K562 (cell line): ENCODE measurements around the gene HSPA4. TPM values are rescaled to one million over a fixed set of nuclear protein-coding genes. Genes with fewer than 3 reads are reported as not detected.

Experiments
- ATAC-seq: fragments of 200-7000 bp; cut with Tn5 transposase; 3 replicates; pipeline ENCODE4 v1.9.1; 2020; ENCODE audit warnings: moderate library complexity
- BruUV-seq: library from RNA; stranded (reverse); fragments of 400-500 nt; replicated peaks from 2 replicates; lab custom pipeline; 2021; lab: Mats Ljungman, UMichigan
- CTCF ChIA-PET: fragments of 300-600 bp; formaldehyde crosslinking; extraction: SDS; loops from one replicate; lab custom pipeline; 2021; ENCODE audit warnings: low intra/inter-chr PET ratio; lab: Yijun Ruan, JAX
- POLR2A ChIA-PET: fragments of 300-600, 350-650 bp; sonication (Branson Sonifier 250); formaldehyde crosslinking; extraction: SDS; loops from one replicate; lab custom pipeline; 2021; ENCODE audit warnings: antibody characterized with exemption, inconsistent platforms; lab: Yijun Ruan, JAX
- DNase-seq, 4 experiments: peaks; one replicate each; pipeline versions ENCODE4 v3.0.0 to v3.0.0-alpha.2; 2011 to 2018; ENCODE audit warnings: low spot score in 3 of 4, mixed read lengths in 3 of 4; ENCODE audit errors: extremely low read depth in 1 of 4
- FAIRE-seq: peaks from 2 replicates; lab custom pipeline; 2011; peaks lifted over from hg19 to GRCh38; lab: Jason Lieb, UNC
- H2AFZ ChIP-seq: 2 replicates; pipeline ENCODE4 v1.6.0; 2011; ENCODE audit warnings: low read depth, low read length, control low read depth, inconsistent platforms
- H3K27ac ChIP-seq: fragments of 200-600 bp; 3 replicates; pipeline ENCODE4 v1.8.0; 2011; ENCODE audit warnings: low read depth, mild to moderate bottlenecking, control low read depth, inconsistent platforms, low read length, moderate library complexity, mixed read lengths; ENCODE audit errors: extremely low read depth
- H3K27me3 ChIP-seq, 2 experiments: fragments of 300-600 bp in 1 of 2; 2 replicates in 1 of 2; 3 replicates in 1 of 2; pipeline versions ENCODE4 v1.6.0 to v1.8.0; 2011; ENCODE audit warnings: inconsistent platforms in 2 of 2, low read length in 2 of 2, mild to moderate bottlenecking in 1 of 2, mixed read lengths in 1 of 2, moderate library complexity in 1 of 2; ENCODE audit not compliant: control insufficient read depth in 2 of 2, insufficient read depth in 2 of 2
- H3K36me3 ChIP-seq: fragments of 300-600 bp; 3 replicates; pipeline ENCODE4 v1.8.0; 2011; ENCODE audit warnings: mild to moderate bottlenecking, low read length, inconsistent platforms; ENCODE audit not compliant: control insufficient read depth, insufficient read depth
- H3K4me1 ChIP-seq, 2 experiments: fragments of 200-600 bp in 1 of 2; replicated peaks in 1 of 2; 2 replicates in 1 of 2; 3 replicates in 1 of 2; pipeline versions ENCODE4 v1.5.1 to v1.8.0; 2011; ENCODE audit warnings: inconsistent platforms in 2 of 2, low read length in 2 of 2, mild to moderate bottlenecking in 1 of 2, mixed read lengths in 1 of 2, moderate library complexity in 1 of 2; ENCODE audit not compliant: control insufficient read depth in 2 of 2, insufficient read depth in 2 of 2
- H3K4me2 ChIP-seq: 2 replicates; pipeline ENCODE4 v1.6.1; 2011; ENCODE audit warnings: low read length, control low read depth, inconsistent platforms, mixed read lengths; ENCODE audit not compliant: insufficient read depth
- H3K4me3 ChIP-seq: fragments of 200-600 bp; sonication (generic), shearing (Covaris generic); 2 replicates; pipeline ENCODE4 v1.5.1; 2016; ENCODE audit warnings: control low read depth, inconsistent platforms
- H3K79me2 ChIP-seq: fragments of 200-600 bp; 3 replicates; pipeline ENCODE4 v1.8.0; 2011; ENCODE audit warnings: low read length, inconsistent platforms; ENCODE audit not compliant: control insufficient read depth, insufficient read depth
- H3K9ac ChIP-seq, 2 experiments: 2 replicates each; pipeline versions ENCODE4 v1.6.0 to v1.6.1; 2011; ENCODE audit warnings: low read depth in 2 of 2, low read length in 2 of 2, control low read depth in 1 of 2, inconsistent platforms in 1 of 2, mild to moderate bottlenecking in 1 of 2, mixed read lengths in 1 of 2; ENCODE audit not compliant: insufficient read depth in 1 of 2
- H3K9me1 ChIP-seq: one replicate; pipeline ENCODE4 v1.6.0; 2011; ENCODE audit warnings: inconsistent platforms, mild to moderate bottlenecking, low read length, moderate library complexity; ENCODE audit not compliant: control insufficient read depth, insufficient read depth
- H3K9me3 ChIP-seq: replicated peaks from 2 replicates; pipeline ENCODE4 v1.5.1; 2011; ENCODE audit warnings: low read depth, low read length, inconsistent platforms; ENCODE audit not compliant: control insufficient read depth, insufficient read depth
- H4K20me1 ChIP-seq: replicated peaks from 2 replicates; pipeline ENCODE4 v1.6.1; 2011; ENCODE audit warnings: low read length, inconsistent platforms, mixed read lengths; ENCODE audit not compliant: control insufficient read depth, insufficient read depth
- ARID2 ChIP-seq: fragments of 450-650 bp; IDR thresholded peaks from 2 replicates; pipeline ENCODE4 v1.6.1; 2017; ENCODE audit warnings: antibody characterized with exemption, mild to moderate bottlenecking
- CAMTA2 ChIP-seq: fragments of 250-450 bp; sonication (Bioruptor Pico); conservative IDR thresholded peaks from 2 replicates; pipeline ENCODE4 v1.5.1; 2022
- HOMEZ ChIP-seq: fragments of 250-450 bp; sonication (Bioruptor Pico); IDR thresholded peaks from 2 replicates; pipeline ENCODE4 v1.4.0; 2020; ENCODE audit warnings: mild to moderate bottlenecking, moderate library complexity
- NFE2L1 ChIP-seq: fragments of 450-650 bp; IDR thresholded peaks from 2 replicates; pipeline ENCODE4 v1.6.1; 2016; ENCODE audit warnings: missing genetic modification characterization, low read depth, mild to moderate bottlenecking, missing compliant biosample characterization, moderate library complexity, borderline replicate concordance
- NFXL1 ChIP-seq: fragments of 450-650 bp; formaldehyde crosslinking; IDR thresholded peaks from 2 replicates; pipeline ENCODE4 v1.4.0; 2021; ENCODE audit warnings: mild to moderate bottlenecking
- PRPF4 ChIP-seq: fragments of 200-400 bp; formaldehyde crosslinking; IDR thresholded peaks from one replicate; pipeline ENCODE4 v1.6.1; 2017; ENCODE audit warnings: low read length, low read depth, mild to moderate bottlenecking; ENCODE audit not compliant: insufficient read depth, poor library complexity, severe bottlenecking
- SAFB ChIP-seq: fragments of 200-400 bp; formaldehyde crosslinking; IDR thresholded peaks from 2 replicates; pipeline ENCODE4 v1.6.1; 2017; ENCODE audit warnings: low read depth, low read length, borderline replicate concordance
- ZNF785 ChIP-seq: fragments of 250-450 bp; sonication (Bioruptor Pico); IDR thresholded peaks from 2 replicates; pipeline ENCODE4 v1.4.0; 2020; ENCODE audit warnings: mild to moderate bottlenecking
- ZNF830 ChIP-seq: fragments of 250-450 bp; sonication (Bioruptor Pico); IDR thresholded peaks from 2 replicates; pipeline ENCODE4 v1.5.0; 2021; ENCODE audit warnings: mild to moderate bottlenecking
- WGBS: fragments of 100-300 bp; shearing (Covaris generic); methylation state at CpG from one replicate; pipeline ENCODE4 v1.1.6; 2016; ENCODE audit warnings: low coverage, mixed read lengths; ENCODE audit not compliant: insufficient coverage; ENCODE audit errors: missing lambda C conversion rate; 5-methylcytosine and 5-hydroxymethylcytosine counted together
- in situ Hi-C: fragments of 300-500 bp; cut with MboI; formaldehyde crosslinking; loops from 4 replicates; pipeline ENCODE4 v1.15.0; 2018; ENCODE audit warnings: inconsistent platforms, mixed read lengths
- intact Hi-C: fragments of 100-400 bp; cut with micrococcal nuclease; formaldehyde crosslinking; loops from 2 replicates; pipeline ENCODE4 v1.14.2; 2022
- polyA plus RNA-seq, 8 experiments: library from polyadenylated mRNA; depleted of rRNA in 4 of 8; stranded (reverse) in 5 of 8; unstranded in 3 of 8; fragments of >200 nt; fragmentation: Nextera tagmentation in 2 of 8; fragmentation: Illumina TruSeq in 1 of 8; extraction: Ambion mirVana in 2 of 8; extraction: Trizol in 1 of 8; gene quantifications; 2 replicates each; pipeline versions ENCODE4 v1.2.1 to v1.2.3, GENCODE V29; 2011 to 2014; ENCODE audit warnings: inconsistent platforms in 1 of 8, missing spikeins in 1 of 8
- total RNA-seq, 7 experiments: library from RNA; depleted of rRNA in 6 of 7; stranded (reverse); fragments of >200 nt in 6 of 7; fragmentation: Illumina TruSeq in 2 of 7; extraction: Trizol in 2 of 7; gene quantifications; 2 replicates each; pipeline versions ENCODE4 v1.2.1 to v1.2.3, GENCODE V29; 2011 to 2021; ENCODE audit warnings: low replicate concordance in 1 of 7
- TF ChIP-seq, protein P1 (sequence below): fragments of 250-450 bp; sonication (Bioruptor Pico); IDR thresholded peaks from 2 replicates; pipeline ENCODE4 v1.5.0; 2021
- TF ChIP-seq, protein P2 (sequence below), 2 experiments: fragments of 450-650 bp; IDR thresholded peaks; 2 replicates each; pipeline ENCODE4 v1.6.1; 2016; ENCODE audit warnings: mild to moderate bottlenecking in 2 of 2, borderline replicate concordance in 1 of 2, low read depth in 1 of 2, moderate library complexity in 1 of 2

Gene HSPA4
- total and polyA plus RNA-seq, 9 of the 15 experiments (the other 6 are each of a cell fraction or from before 2014, with no cell fraction given): 90.3 to 286 (median 148) TPM

DNA sequence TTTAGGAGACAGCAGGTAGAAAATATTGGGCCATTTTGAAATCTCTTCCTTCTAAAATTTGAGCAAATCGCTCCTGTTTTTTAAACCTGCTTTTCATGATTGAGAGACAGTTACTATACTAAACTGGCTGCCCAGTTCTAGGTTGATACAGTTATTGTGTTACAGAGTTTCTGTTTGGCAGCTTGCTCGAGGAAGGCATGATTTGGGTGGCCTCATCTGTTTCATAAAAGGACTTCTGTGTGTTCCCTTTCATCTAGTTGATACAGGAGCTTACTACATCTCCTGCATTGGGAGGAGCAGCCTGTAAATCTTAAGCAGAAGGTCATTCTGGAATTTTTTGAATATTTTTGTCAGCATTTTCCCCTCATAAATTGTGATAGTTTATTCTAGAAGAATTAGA, 14.2 kb downstream of the HSPA4 start (continued):
- TF ChIP-seq CAMTA2 (CRISPR knock-in tag): no peak
- no peak for TF ChIP-seq ZNF830 (CRISPR knock-in tag)
- no peak for TF ChIP-seq HOMEZ (CRISPR knock-in tag)
- no peak for TF ChIP-seq SAFB
- TF ChIP-seq NFXL1 (CRISPR knock-in tag): no peak
- no peak for TF ChIP-seq ARID2
- no peak for TF ChIP-seq PRPF4
- no peak for TF ChIP-seq ZNF785 (CRISPR knock-in tag)

DNA sequence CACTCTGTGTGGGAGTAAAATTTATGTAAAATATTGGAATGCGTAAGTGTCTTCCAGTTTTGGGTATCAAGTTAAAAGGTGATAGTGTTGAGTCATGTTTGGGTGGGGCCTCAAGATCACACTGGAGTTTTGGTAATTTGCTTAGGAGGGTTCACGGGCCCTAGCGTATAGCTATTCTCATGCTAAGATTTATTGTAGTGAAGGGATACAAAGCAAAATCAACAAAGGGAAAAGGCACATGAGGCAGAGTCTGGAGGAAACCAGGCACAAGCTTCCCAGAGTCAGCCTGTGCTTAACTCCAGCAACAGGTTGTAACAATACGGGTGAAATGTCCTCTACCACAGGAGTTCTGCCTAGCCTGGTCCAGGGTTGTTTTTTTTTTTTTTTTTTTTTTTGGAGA, 20.2 kb downstream of the HSPA4 start:
- Histone ChIP-seq H3K4me3 (no peak overlapping the region), H3K9me1 (no peaks in the 10 kb centered on the region), H3K27ac (peak overlapping the region; percentile 15; the same call in 1 of the 3 replicates), H3K4me2 (no peak overlapping the region), H3K27me3 (no peaks in the 10 kb centered on the region), H3K4me1 (peaks cover 0 to 3% of the 10 kb centered on the region in 2 experiments; a peak in 2 of 5 replicates), H3K9ac (no peak overlapping the region), H3K36me3 (peaks cover 92% of the 10 kb centered on the region), H2AFZ (no peak overlapping the region), H3K79me2 (peaks cover 54% of the 10 kb centered on the region), H3K9me3 (no peaks in the 10 kb centered on the region), H4K20me1 (0 out of 2 replicates have a peak, but pooled peaks cover 8% of the 10 kb centered on the region)
- ATAC-seq (peak; percentile 68), DNase-seq (peak in 3 of 4 experiments; percentile 21 to 32 (median 21)), FAIRE-seq (no peak)
- CTCF ChIA-PET: no interaction called here
- WGBS: 75% methylated on average over 4 of the region's 4 CpGs
- intact Hi-C loops (no loop called here), in situ Hi-C loops (no loop called here)
- BruUV-seq: no TSS peak
- POLR2A ChIA-PET: interaction anchor here (0.7 kb wide), 1 partner anchor 1940 kb away, joined by 3 read pairs; no protein-coding TSS in a partner anchor
- TF ChIP-seq NFE2L1 (tag): 0 out of 2 replicates have a peak, but pooled peaks have one; percentile 11
- TF ChIP-seq, protein P1, sequence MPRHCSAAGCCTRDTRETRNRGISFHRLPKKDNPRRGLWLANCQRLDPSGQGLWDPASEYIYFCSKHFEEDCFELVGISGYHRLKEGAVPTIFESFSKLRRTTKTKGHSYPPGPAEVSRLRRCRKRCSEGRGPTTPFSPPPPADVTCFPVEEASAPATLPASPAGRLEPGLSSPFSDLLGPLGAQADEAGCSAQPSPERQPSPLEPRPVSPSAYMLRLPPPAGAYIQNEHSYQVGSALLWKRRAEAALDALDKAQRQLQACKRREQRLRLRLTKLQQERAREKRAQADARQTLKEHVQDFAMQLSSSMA (CRISPR knock-in tag): no peak
- TF ChIP-seq, protein P2, sequence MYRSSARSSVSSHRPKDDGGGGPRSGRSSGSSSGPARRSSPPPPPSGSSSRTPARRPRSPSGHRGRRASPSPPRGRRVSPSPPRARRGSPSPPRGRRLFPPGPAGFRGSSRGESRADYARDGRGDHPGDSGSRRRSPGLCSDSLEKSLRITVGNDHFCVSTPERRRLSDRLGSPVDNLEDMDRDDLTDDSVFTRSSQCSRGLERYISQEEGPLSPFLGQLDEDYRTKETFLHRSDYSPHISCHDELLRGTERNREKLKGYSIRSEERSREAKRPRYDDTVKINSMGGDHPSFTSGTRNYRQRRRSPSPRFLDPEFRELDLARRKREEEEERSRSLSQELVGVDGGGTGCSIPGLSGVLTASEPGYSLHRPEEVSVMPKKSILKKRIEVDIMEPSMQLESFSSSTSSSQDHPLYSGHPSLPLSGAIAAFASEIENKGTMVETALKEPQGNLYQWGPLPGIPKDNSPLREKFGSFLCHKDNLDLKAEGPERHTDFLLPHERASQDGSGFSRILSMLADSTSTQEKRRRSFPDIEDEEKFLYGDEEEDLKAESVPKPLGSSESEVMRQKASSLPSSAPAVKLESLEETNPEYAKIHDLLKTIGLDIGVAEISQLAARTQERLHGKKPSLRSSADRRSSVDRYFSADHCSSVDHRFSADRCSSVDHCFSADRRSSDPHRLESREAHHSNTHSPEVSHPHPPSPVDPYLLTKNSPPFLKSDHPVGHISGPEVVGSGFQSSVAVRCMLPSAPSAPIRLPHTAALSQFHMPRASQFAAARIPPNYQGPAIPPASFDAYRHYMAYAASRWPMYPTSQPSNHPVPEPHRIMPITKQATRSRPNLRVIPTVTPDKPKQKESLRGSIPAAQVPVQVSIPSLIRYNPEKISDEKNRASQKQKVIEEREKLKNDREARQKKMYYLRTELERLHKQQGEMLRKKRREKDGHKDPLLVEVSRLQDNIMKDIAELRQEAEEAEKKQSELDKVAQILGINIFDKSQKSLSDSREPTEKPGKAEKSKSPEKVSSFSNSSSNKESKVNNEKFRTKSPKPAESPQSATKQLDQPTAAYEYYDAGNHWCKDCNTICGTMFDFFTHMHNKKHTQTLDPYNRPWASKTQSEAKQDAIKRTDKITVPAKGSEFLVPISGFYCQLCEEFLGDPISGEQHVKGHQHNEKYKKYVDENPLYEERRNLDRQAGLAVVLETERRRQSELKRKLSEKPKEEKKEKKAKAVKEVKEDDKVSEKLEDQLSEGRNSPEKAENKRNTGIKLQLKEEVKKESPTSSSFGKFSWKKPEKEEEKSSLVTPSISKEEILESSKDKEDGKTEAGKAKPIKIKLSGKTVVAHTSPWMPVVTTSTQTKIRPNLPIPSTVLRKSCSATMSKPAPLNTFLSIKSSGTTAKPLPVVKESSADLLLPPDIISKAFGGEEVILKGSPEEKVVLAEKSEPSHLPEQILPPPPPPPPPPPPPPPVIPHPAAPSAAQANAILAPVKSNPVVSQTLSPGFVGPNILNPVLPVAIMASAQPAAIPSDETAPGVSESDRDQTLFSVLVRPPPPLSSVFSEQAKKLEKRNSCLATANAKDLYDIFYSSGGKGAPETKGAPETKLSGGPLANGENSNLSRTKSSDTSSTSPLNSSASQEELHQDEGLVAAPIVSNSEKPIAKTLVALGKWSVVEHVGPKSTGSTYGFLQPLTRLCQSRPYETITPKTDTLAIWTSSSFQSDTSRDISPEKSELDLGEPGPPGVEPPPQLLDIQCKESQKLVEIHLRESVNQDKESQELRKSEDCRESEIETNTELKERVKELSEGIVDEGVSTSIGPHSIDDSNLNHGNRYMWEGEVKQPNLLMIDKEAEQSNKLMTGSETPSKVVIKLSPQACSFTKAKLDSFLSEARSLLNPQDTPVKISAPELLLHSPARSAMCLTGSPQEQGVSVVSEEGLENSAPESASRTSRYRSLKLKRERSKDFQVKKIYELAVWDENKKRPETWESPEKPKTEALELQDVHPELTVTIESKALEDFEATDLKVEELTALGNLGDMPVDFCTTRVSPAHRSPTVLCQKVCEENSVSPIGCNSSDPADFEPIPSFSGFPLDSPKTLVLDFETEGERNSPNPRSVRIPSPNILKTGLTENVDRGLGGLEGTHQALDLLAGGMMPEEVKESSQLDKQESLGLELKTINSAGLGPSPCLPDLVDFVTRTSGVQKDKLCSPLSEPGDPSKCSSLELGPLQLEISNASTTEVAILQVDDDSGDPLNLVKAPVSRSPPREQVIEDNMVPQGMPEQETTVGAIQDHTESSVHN (IDR thresholded peaks at IDR 0.05; ENCODE audit: borderline replicate concordance in 1 of 2, low read depth in 1 of 2): no peak
